Common myeloid progenitor, CD34-positive (primary cell): Measurements from ENCODE around the gene CYB561.
A peak's percentile ranks its signal among the peaks of the same experiment; 100 is the strongest.

Source experiments
- CTCF ChIA-PET: fragments of 350-600 bp; sonication (Branson Sonifier 250); formaldehyde crosslinking; loops from one replicate; lab custom pipeline; 2021; ENCODE audit warnings: antibody characterized with exemption; lab: Charles Lee
- POLR2A ChIA-PET: fragments of 350-600 bp; sonication (Branson Sonifier 250); formaldehyde crosslinking; loops from one replicate; lab custom pipeline; 2021; ENCODE audit warnings: antibody characterized with exemption; lab: Charles Lee
- DNase-seq, 3 donors: peaks; one replicate each; pipeline versions ENCODE4 v3.0.0 to v3.0.0-alpha.2; 2013
- H3K27ac ChIP-seq, 2 experiments: 1 replicate in 1 of 2; 2 replicates in 1 of 2; pipeline ENCODE4 v1.7.0; 2013; ENCODE audit warnings: inconsistent platforms in 2 of 2, low read length in 2 of 2, mild to moderate bottlenecking in 2 of 2, low read depth in 1 of 2, moderate library complexity in 1 of 2; ENCODE audit not compliant: severe bottlenecking in 2 of 2, insufficient read depth in 1 of 2, poor library complexity in 1 of 2
- H3K27me3 ChIP-seq, 5 experiments: replicated peaks in 2 of 5; 1 replicate in 3 of 5; 2 replicates in 2 of 5; pipeline versions ENCODE4 v1.6.1 to v1.7.0; 2013; ENCODE audit warnings: low read length in 4 of 5, mild to moderate bottlenecking in 2 of 5, moderate library complexity in 2 of 5, inconsistent platforms in 1 of 5; ENCODE audit not compliant: insufficient read depth in 5 of 5, control insufficient read depth in 4 of 5
- H3K36me3 ChIP-seq, 4 experiments: 1 replicate in 2 of 4; 2 replicates in 2 of 4; pipeline versions ENCODE4 v1.6.1 to v1.7.0; 2013; ENCODE audit warnings: low read length in 3 of 4, control low read depth in 1 of 4, mild to moderate bottlenecking in 1 of 4; ENCODE audit not compliant: control insufficient read depth in 4 of 4, insufficient read depth in 4 of 4
- H3K4me1 ChIP-seq, 4 experiments: 1 replicate in 3 of 4; 2 replicates in 1 of 4; pipeline versions ENCODE4 v1.6.1 to v1.7.1; 2013; ENCODE audit warnings: low read length in 3 of 4, mild to moderate bottlenecking in 3 of 4, control low read depth in 1 of 4, inconsistent platforms in 1 of 4, moderate library complexity in 1 of 4; ENCODE audit not compliant: control insufficient read depth in 4 of 4, insufficient read depth in 4 of 4; ENCODE audit errors: control extremely low read depth in 1 of 4
- H3K4me3 ChIP-seq, 7 experiments: 1 replicate in 4 of 7; 2 replicates in 3 of 7; pipeline versions ENCODE4 v1.5.1 to v1.7.0; 2013; ENCODE audit warnings: mild to moderate bottlenecking in 7 of 7, low read length in 6 of 7, moderate library complexity in 6 of 7, inconsistent platforms in 2 of 7, low read depth in 2 of 7, control low read depth in 1 of 7; ENCODE audit not compliant: insufficient read depth in 4 of 7, control insufficient read depth in 1 of 7; ENCODE audit errors: extremely low read depth in 1 of 7
- H3K9me3 ChIP-seq, 5 experiments: 1 replicate in 4 of 5; 2 replicates in 1 of 5; pipeline versions ENCODE4 v1.6.1 to v1.7.1; 2013; ENCODE audit warnings: low read length in 4 of 5, mild to moderate bottlenecking in 2 of 5, inconsistent platforms in 1 of 5, low read depth in 1 of 5, moderate library complexity in 1 of 5; ENCODE audit not compliant: control insufficient read depth in 4 of 5, insufficient read depth in 2 of 5; ENCODE audit errors: control extremely low read depth in 1 of 5
- WGBS: methylation state at CpG from one replicate; pipeline ENCODE4 v1.1.5; 2013; ENCODE audit not compliant: insufficient coverage; 5-methylcytosine and 5-hydroxymethylcytosine counted together

CYB561 gene

GRCh38 chr17:63419398-63419797, 26.7 kb downstream of the CYB561 start:
- H3K27me3 ChIP-seq, result no peaks in the 10 kb centered on the region
- POLR2A ChIA-PET, result interaction anchor here (0.9 to 2.2 kb wide), 3 partner anchors 13 to 56 kb away, joined by 3 to 15 read pairs (median 9); partner anchors contain the start of gene CYB561
- peak overlapping the region; percentile 25 to 74 for H3K27ac ChIP-seq
- DNase-seq, result no peak
- peaks cover 0 to 18% (median 2%) of the 10 kb centered on the region in 4 experiments for H3K36me3 ChIP-seq
- H3K4me3 ChIP-seq, result peak overlapping the region in 2 of 7 experiments; percentile 27 to 42
- H3K9me3 ChIP-seq, result no peaks in the 10 kb centered on the region
- peaks cover 12 to 62% (median 56%) of the 10 kb centered on the region in 4 experiments for H3K4me1 ChIP-seq
- CTCF ChIA-PET, result interaction anchor here (2.1 to 21.1 kb wide), 3 partner anchors 12 to 60 kb away, joined by 14 to 359 read pairs (median 76); partner anchors contain the start of gene CYB561
- WGBS, result 100% methylated on average over 1 of the region's 2 CpGs

- H3K4me1 ChIP-seq, result peaks cover 11 to 54% (median 49%) of the 10 kb centered on the region in 4 experiments
- WGBS, result 95% methylated on average over 5 of the region's 8 CpGs
- DNase-seq, result no peak
- no peak overlapping the region for H3K4me3 ChIP-seq
- no peaks in the 10 kb centered on the region for H3K27me3 ChIP-seq
- CTCF ChIA-PET, result interaction anchor here (8.2 to 21.1 kb wide), 2 partner anchors 11 to 21 kb away, joined by 76 to 359 read pairs; partner anchors contain the start of gene CYB561
- H3K36me3 ChIP-seq, result peaks cover 0 to 18% (median 3%) of the 10 kb centered on the region in 4 experiments
- H3K27ac ChIP-seq, result no peak overlapping the region
- POLR2A ChIA-PET, result no interaction called here
- H3K9me3 ChIP-seq, result no peaks in the 10 kb centered on the region
Observed at GRCh38 chr17:63418540-63418939, 27.6 kb downstream of the CYB561 start.

GRCh38 chr17:63414222-63414621, 31.9 kb downstream of the CYB561 start:
- WGBS, result 100% methylated on average over 3 of the region's 4 CpGs
- Histone ChIP-seq H3K4me1 (peaks cover 0 to 11% (median 8%) of the 10 kb centered on the region in 4 experiments), H3K4me3 (no peak overlapping the region), H3K36me3 (peaks cover 2 to 19% (median 15%) of the 10 kb centered on the region in 4 experiments), H3K27ac (no peak overlapping the region), H3K9me3 (no peaks in the 10 kb centered on the region), H3K27me3 (no peaks in the 10 kb centered on the region)
- ChIA-PET POLR2A (no interaction called here), CTCF (interaction anchor here (1.1 to 8.2 kb wide), 5 partner anchors 7 to 743 kb away, joined by 3 to 76 read pairs (median 4); no protein-coding TSS in a partner anchor)
- no peak for DNase-seq

- POLR2A ChIA-PET, result no interaction called here
- no CpG with 5 or more reads among the region's 3 CpGs for WGBS
- Histone ChIP-seq H3K4me3 (no peak overlapping the region), H3K9me3 (no peaks in the 10 kb centered on the region), H3K4me1 (peaks cover 0 to under 1% (median 0%) of the 10 kb centered on the region in 4 experiments), H3K27ac (no peak overlapping the region), H3K27me3 (no peaks in the 10 kb centered on the region), H3K36me3 (peaks cover 3 to 19% (median 13%) of the 10 kb centered on the region in 4 experiments)
- CTCF ChIA-PET, result interaction anchor here (0.7 to 8.2 kb wide), 5 partner anchors 6 to 741 kb away, joined by 3 to 76 read pairs (median 4); no protein-coding TSS in a partner anchor
- no peak for DNase-seq
Observed at GRCh38 chr17:63413128-63413527, 33.0 kb downstream of the CYB561 start.

- H3K36me3 ChIP-seq, result peaks cover 3 to 21% (median 14%) of the 10 kb centered on the region in 4 experiments
- no peak overlapping the region for H3K27ac ChIP-seq
- no peaks in the 10 kb centered on the region for H3K9me3 ChIP-seq
- CTCF ChIA-PET, result interaction anchor here (1.6 kb wide), 1 partner anchor 15 kb away, joined by 3 read pairs; no protein-coding TSS in a partner anchor
- WGBS, result 92% methylated on average over 6 of the region's 6 CpGs
- H3K4me1 ChIP-seq, result no peaks in the 10 kb centered on the region
- DNase-seq, result no peak
- no peaks in the 10 kb centered on the region for H3K27me3 ChIP-seq
- POLR2A ChIA-PET, result no interaction called here
- no peak overlapping the region for H3K4me3 ChIP-seq
Observed at GRCh38 chr17:63412234-63412633, 33.9 kb downstream of the CYB561 start.

GRCh38 chr17:63407741-63408330, 38.3 kb downstream of the CYB561 start:
- H3K4me1 ChIP-seq, result peaks cover 0 to 5% (median 2%) of the 10 kb centered on the region in 4 experiments
- ChIA-PET POLR2A (interaction anchor here (1.5 kb wide), 1 partner anchor 9 kb away, joined by 4 read pairs; no protein-coding TSS in a partner anchor), CTCF (interaction anchor here (1.1 to 8.3 kb wide), 10 partner anchors 9 to 736 kb away, joined by 3 to 76 read pairs (median 6); no protein-coding TSS in a partner anchor)
- H3K27ac ChIP-seq, result no peak overlapping the region
- no peak overlapping the region for H3K4me3 ChIP-seq
- H3K9me3 ChIP-seq, result no peaks in the 10 kb centered on the region
- H3K36me3 ChIP-seq, result peaks cover 3 to 14% (median 8%) of the 10 kb centered on the region in 4 experiments
- no peak for DNase-seq
- no peaks in the 10 kb centered on the region for H3K27me3 ChIP-seq
- 100% methylated on average over 7 of the region's 7 CpGs for WGBS
